SK-N-SH treated with all-trans-retinoic acid at 6 μM for 48 hours (cell line): ENCODE data around the gene MYOD1.

Source experiments
- ESRRG ChIP-seq: fragments of 250-450 bp; sonication (Bioruptor Pico); IDR thresholded peaks from 2 replicates; pipeline ENCODE4 v1.6.1; 2021; ENCODE audit warnings: mild to moderate bottlenecking
- GLIS3 ChIP-seq: fragments of 250-450 bp; sonication (Bioruptor Pico); IDR thresholded peaks from 2 replicates; pipeline ENCODE4 v1.5.0; 2020; ENCODE audit warnings: mild to moderate bottlenecking, moderate library complexity
- OSR1 ChIP-seq: fragments of 250-450 bp; sonication (Bioruptor Pico); IDR thresholded peaks from 2 replicates; pipeline ENCODE4 v1.8.0; 2022; ENCODE audit warnings: moderate library complexity, mild to moderate bottlenecking, inconsistent platforms
- SNAI2 ChIP-seq: fragments of 250-450 bp; sonication (Bioruptor Pico); IDR thresholded peaks from 2 replicates; pipeline ENCODE4 v1.5.0; 2020; ENCODE audit warnings: mild to moderate bottlenecking, moderate library complexity
- TCF4 ChIP-seq: fragments of 250-450 bp; sonication (Bioruptor Pico); IDR thresholded peaks from 2 replicates; pipeline ENCODE4 v1.8.0; 2021; ENCODE audit warnings: mild to moderate bottlenecking, moderate library complexity, borderline replicate concordance
- TOX ChIP-seq: fragments of 250-450 bp; sonication (Bioruptor Pico); IDR thresholded peaks from 2 replicates; pipeline ENCODE4 v1.8.0; 2021; ENCODE audit warnings: mild to moderate bottlenecking, moderate library complexity, borderline replicate concordance
- ZC3H10 ChIP-seq: fragments of 250-450 bp; sonication (Bioruptor Pico); IDR thresholded peaks from 2 replicates; pipeline ENCODE4 v1.5.1; 2021; ENCODE audit warnings: mild to moderate bottlenecking, moderate library complexity
- ZFP3 ChIP-seq: fragments of 250-450 bp; sonication (Bioruptor Pico); IDR thresholded peaks from 2 replicates; pipeline ENCODE4 v1.5.0; 2020; ENCODE audit warnings: mild to moderate bottlenecking, moderate library complexity
- ZFP30 ChIP-seq: fragments of 450-650 bp; formaldehyde crosslinking; IDR thresholded peaks from 2 replicates; pipeline ENCODE4 v1.5.0; 2022; ENCODE audit warnings: mild to moderate bottlenecking, moderate library complexity
- ZNF565 ChIP-seq: fragments of 450-650 bp; formaldehyde crosslinking; conservative IDR thresholded peaks from 2 replicates; pipeline ENCODE4 v1.5.0; 2020; ENCODE audit warnings: low read depth, mild to moderate bottlenecking, moderate library complexity
- ZNF8 ChIP-seq: fragments of 450-650 bp; formaldehyde crosslinking; IDR thresholded peaks from 2 replicates; pipeline ENCODE4 v1.5.0; 2020; ENCODE audit warnings: mild to moderate bottlenecking, moderate library complexity
- TF ChIP-seq, protein P1 (sequence below): fragments of 250-450 bp; sonication (Bioruptor Pico); IDR thresholded peaks from 2 replicates; pipeline ENCODE4 v1.8.0; 2020; ENCODE audit warnings: mild to moderate bottlenecking, moderate library complexity, borderline replicate concordance

DNA sequence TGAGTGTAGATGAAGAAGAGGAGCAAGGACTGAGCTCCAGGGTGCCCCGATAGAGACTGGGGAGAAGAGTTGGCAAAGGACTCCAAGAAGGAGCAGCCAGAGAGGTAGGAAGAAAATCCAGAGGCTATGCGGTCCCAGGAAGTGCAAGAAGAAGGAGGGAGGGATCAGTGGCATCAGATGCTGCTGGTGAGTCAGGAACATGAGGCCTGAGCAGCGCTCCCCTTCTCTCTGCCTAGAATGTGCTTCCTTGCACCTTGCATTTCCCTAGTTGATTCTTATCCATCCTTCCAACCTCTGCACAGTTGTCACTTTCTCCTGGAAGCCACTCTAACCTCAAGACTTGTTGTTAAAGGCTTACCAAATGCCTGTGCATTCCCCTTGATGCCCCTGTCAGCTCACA lies 36.5 kb downstream of the MYOD1 start:
- TF ChIP-seq, protein P1, sequence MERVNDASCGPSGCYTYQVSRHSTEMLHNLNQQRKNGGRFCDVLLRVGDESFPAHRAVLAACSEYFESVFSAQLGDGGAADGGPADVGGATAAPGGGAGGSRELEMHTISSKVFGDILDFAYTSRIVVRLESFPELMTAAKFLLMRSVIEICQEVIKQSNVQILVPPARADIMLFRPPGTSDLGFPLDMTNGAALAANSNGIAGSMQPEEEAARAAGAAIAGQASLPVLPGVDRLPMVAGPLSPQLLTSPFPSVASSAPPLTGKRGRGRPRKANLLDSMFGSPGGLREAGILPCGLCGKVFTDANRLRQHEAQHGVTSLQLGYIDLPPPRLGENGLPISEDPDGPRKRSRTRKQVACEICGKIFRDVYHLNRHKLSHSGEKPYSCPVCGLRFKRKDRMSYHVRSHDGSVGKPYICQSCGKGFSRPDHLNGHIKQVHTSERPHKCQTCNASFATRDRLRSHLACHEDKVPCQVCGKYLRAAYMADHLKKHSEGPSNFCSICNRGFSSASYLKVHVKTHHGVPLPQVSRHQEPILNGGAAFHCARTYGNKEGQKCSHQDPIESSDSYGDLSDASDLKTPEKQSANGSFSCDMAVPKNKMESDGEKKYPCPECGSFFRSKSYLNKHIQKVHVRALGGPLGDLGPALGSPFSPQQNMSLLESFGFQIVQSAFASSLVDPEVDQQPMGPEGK (CRISPR knock-in tag): no peak
- TF ChIP-seq SNAI2 (CRISPR knock-in tag): no peak
- TF ChIP-seq ZNF565: no peak
- TF ChIP-seq TCF4 (CRISPR knock-in tag): no peak
- no peak for TF ChIP-seq ESRRG (CRISPR knock-in tag)
- TF ChIP-seq OSR1: no peak
- TF ChIP-seq ZFP3: no peak
- TF ChIP-seq GLIS3 (CRISPR knock-in tag): no peak
- no peak for TF ChIP-seq TOX (CRISPR knock-in tag)
- no peak for TF ChIP-seq ZNF8 (CRISPR knock-in tag)
- TF ChIP-seq ZFP30: no peak
- TF ChIP-seq ZC3H10 (CRISPR knock-in tag): no peak
